NCI-H1694 treated with DMSO at 0.1 percent for 48 hours (cell line): Measurements from ENCODE around the gene BGLAP.

Experiments used
- DNase-seq: peaks from one replicate; lab custom pipeline; 2025; lab: John Stamatoyannopoulos, UW

The BGLAP gene

DNA sequence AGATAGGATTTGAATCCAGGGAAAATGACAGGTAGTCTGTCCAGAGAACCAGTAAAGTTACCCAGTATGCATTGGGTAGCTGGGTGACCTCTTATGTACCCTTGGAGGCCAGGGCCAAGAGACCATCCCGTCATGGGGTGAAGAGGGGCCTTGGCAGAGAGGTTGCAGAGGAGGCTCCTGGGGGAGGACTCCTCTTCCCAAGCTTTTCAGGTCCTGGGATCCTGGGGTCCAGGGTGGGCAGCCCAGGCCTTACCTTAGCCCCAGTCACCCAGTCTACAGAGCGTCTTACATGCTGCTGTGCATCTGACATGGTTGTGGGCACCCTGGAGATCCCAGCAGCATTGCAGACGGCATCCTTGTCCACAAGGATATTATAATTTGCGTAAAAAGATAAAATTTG, 15.2 kb upstream of the BGLAP start:
- DNase-seq: no peak

DNA sequence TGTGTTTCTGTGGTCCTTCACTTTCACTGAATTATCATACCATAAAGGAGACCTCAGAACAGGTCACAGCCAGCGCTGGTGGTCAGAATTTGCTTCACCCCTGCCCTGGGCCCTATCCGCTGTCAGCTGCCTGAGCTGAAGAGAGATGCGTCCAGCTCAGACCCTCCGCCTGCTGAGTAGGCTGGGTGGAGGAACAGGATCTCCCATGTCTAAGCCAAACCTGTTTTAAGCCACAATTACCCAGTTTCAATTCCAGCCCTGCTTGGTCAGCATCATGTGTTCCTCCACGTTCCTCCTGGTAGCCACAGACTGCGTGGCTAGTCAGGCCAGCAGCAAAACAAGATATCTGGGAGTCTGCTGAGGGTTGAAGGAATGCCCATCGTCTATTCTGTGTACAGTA, 13.5 kb upstream of the BGLAP start:
- DNase-seq: no peak

DNA sequence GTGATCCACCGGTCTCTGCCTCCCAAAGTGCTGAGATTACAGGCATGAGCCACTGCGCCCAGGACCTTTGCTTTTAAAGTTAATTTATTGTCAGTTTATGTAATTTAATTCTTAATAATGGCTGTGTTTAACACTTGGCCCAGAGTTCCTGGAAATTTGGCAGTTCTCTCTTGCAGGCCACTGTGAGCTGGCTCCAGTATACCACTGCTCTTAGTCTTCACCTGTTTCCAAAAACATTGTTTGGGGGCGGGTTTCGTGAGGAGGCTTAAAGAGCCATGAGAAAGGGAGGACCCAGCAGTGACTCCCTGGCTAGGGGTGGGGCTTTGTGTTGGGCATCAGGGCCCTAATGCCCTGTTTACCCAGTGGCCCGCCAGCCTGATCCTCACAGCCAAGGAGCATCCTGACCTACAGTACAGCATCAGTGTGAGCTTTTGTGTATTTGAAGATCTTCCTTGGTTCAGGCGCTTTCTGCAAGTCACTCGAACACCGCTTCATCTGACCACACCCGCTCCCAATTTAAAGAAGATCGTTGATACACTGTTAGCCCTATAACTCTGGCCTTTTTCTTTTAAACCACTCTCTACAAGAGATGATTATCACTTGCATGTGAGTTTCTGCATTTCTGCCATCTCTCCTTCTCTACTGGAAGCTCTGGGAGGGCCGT, 12.0 kb upstream of the BGLAP start:
- no peak for DNase-seq

GRCh38 chr1:156230473-156230837, 11.5 kb upstream of the BGLAP start:
- DNase-seq: no peak

DNA sequence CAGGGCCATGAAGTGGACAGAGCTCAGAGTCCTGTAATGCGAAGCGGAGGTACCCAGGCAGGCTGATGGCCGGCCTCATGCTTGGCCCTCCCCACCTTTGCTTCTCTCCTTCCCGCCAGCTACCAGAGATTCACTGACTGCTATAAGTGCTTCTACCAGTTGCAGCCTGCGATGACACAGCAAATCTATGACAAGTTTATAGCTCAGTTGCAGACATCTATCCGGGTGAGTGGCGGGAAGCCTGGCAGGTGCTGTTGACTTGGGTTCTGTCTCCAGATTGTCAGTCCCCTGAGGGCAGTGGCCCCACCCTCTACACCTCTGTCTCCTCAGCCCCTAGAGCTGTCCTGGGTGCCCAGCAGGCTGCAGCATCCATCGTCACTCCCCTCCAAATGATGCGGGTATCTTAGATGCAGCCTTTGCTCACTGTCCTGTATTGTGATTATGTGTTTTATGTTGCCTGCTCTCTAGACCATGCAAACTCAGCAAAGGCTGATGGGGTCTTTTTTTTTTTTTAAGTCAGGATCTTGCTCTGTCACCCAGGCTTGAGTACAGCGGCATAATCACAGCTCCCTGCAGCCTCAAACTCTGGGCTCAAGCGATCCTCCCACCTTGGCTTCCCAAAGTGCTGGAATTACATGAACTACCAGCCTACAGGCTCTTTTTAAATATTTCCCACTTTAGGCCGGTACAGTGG, 9.6 kb upstream of the BGLAP start:
- no peak for DNase-seq

GRCh38 chr1:156233426-156234127, 8.4 kb upstream of the BGLAP start:
- no peak for DNase-seq

DNA sequence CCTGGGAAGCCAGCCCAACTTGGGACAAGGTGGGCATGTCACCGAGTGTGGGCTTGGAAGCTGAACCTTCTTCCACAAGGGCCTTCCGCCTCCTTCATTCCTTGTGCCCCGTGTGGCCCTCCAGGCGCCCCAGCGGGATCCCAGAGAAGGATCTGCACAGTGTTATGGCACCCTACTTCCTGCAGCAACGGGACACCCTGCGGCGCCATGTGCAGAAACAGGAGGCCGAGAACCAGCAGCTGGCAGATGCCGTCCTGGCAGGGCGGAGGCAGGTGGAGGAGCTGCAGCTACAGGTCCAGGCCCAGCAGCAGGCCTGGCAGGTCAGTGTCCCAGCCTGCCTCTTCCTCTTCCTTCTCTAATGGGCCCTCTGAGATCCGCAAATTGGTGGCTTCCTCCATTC, 5.8 kb upstream of the BGLAP start:
- no peak for DNase-seq

DNA sequence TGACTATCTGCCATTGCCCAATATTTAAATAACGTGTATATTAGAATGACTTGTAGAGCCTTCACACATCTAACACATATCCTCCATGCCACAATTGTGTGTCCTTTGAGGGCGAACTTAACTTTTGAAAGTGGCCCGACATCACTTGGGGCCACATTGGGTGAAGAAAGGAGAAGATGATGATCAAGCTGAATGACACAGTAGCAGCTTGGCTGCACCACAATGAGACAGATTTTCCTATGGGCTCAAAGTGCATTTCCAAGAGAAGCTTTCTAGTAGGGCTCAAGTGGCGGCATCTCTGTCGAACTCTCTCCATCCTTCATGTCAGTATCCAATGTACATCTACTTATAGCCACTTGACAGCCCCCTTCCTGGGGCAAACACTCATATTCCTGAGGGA, 3.7 kb upstream of the BGLAP start:
- no peak for DNase-seq

DNA sequence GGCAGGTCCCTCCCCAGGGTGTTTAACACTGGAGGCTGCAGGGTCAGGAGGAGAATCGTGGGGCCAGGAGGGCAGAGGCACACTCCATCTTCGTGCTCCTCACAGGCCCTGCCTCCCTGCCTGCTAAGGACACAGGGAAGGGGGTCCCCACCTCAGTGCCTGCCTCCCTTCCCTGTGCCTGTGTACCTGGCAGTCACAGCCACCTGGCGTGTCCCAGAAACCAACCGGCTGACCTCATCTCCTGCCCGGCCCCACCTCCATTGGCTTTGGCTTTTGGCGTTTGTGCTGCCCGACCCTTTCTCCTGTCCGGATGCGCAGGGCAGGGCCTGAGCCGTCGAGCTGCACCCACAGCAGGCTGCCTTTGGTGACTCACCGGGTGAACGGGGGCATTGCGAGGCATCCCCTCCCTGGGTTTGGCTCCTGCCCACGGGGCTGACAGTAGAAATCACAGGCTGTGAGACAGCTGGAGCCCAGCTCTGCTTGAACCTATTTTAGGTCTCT, 623 bp upstream of the BGLAP start:
- DNase-seq: peak; percentile 21

GRCh38 chr1:156242738-156243137, 754 bp downstream of the BGLAP start:
- DNase-seq: no peak

DNA sequence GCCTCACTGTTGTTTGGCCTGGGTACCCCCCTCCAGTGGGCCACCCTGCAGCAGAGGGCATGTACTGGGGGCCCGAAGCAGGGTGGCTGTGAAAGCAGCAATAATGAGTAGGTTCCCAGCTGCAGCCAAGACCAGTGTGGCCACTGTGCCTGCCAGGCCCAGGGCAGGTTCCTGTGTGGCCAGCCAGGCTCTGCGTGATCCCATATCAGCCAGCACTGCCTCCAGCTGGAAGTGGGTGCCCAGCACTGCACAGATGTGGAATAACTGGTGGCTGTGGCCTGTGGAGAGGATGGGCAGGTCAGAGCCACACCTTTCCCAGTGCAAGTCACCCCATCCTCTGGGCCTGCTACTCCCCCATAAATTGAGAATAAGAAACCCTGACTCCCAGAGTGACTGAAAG, 2.1 kb downstream of the BGLAP start:
- no peak for DNase-seq

DNA sequence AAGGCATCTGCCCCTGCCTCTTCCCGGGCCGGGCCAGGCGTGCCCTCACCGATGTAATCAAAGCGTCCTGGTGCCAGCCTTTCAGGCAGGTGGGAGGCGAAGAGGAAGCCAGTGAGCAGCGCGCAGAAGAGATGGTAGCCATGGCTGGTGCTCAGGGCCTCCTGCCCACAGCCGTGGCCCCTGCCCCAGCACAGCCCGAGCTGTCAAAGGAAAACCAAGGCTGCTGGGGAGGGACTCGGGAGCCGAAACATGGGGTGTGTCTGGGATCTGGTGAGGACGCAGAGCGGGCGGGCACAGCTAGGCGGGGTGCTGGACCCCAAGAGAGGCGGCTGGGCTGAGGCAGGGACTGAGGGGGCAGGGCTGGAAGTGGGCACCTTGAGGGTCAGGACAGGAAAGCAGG, 2.7 kb downstream of the BGLAP start:
- DNase-seq: no peak

GRCh38 chr1:156245451-156246232, 3.7 kb downstream of the BGLAP start:
- DNase-seq: peak; percentile 26

DNA sequence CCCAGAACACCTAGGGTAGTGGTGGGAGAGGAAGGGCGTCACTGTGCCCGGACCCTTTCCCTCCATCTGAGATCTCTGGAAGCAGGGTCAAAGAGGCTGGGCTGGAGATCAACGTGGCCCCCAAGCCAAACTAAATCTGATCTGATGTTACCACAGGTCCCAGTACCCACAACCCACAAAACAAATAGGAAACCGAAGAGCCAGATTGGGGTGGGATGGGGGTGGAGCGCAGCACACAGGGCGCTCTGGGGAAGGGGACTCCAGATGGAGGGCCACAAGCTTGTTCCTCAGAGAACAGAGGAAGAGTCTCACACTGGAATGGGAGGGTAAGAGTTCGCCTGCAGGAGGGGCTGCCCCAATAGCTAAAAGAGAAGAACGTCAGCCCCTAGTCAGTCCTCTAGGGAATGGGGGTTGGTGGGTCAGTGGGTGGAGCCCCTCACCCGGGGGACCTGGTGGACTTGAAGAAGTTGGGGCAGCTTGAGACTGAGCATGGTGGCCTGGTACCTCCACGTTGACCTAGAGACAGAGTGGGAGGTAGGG, 4.3 kb downstream of the BGLAP start:
- no peak for DNase-seq

- no peak for DNase-seq
Measured at GRCh38 chr1:156246781-156247459, 4.9 kb downstream of the BGLAP start.

- no peak for DNase-seq
Measured at GRCh38 chr1:156247460-156248322, 5.7 kb downstream of the BGLAP start, which contains the start of gene PAQR6. TSS of gene PAQR6 (minus strand) at chr1:156248056. CDS start at chr1:156246731, 1,325 bp downstream.

GRCh38 chr1:156248323-156248683, 6.3 kb downstream of the BGLAP start:
- no peak for DNase-seq

GRCh38 chr1:156249593-156249992, 7.6 kb downstream of the BGLAP start:
- DNase-seq: no peak

DNA sequence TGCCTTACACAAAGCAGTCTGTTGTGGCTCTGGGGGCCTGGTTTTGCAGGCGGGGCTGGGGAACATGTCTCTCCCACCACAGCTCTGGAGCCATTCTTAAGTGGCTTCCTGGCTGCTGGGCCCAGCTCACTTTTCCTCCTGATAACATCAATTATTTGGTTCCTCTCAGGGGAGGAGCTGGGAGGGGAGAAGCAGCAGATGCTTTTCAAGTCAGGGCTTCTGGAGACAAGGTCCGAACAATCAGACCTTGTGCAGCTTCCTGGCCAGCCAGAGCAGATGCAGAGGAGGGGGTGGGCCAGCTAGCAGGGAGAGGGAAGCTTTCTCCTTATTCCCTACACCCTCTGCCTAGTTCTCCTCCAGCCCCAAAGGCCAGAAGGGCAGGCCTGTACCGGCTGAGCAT, 9.5 kb downstream of the BGLAP start:
- no peak for DNase-seq

DNA sequence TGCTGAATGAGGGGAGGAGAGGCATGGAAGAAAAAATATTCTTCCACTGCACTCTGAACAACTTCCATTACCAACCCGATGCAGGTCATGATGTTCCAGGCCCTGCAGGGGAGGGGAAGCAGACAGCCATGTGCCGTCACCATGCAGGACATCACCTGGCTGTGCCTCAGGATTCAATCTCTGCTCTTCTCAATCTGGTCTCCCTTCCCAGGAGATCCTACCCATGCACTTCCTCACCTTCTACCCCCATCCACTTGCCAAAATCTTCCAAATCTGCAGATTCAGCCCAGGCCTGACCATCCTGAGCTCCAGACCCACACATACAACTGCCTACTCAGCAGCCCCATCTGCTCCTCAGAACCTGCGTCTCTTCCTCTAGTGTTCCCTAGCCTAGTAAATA, 11.7 kb downstream of the BGLAP start:
- DNase-seq: no peak

DNA sequence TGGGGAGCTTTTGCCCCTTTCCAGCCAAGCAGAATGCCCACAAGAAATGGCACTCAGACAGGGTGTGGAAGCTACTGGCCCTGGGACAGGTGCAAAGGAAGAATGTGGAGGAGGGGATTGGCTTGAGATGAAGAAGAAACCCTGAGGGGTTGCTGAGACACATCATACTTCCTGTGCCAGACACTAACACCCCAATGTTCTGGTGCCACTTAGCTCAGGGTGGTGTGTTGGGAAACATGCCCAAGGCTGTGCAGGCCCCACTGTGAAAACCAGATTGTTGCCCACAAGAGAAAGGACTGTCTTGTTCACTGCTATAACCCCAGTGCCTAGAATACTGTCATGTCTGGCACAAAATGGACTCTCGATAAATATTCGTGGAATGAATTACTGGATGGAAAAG, 15.7 kb downstream of the BGLAP start:
- no peak for DNase-seq
